SK-N-SH (cell line): ENCODE measurements around the gene PCDHB11. TPM values are rescaled to one million over a fixed set of nuclear protein-coding genes. Genes with fewer than 3 reads are reported as not detected.
"Not testable (repeated sequence)": the region's sequence is repeated elsewhere in the genome, so short reads cannot be mapped to it uniquely, and the experiment has no call there.

Experiments
- CTCF ChIA-PET: fragments of 300-600, 350-600 bp; formaldehyde crosslinking; extraction: SDS; loops from one replicate; lab custom pipeline; 2021; lab: Yijun Ruan, JAX
- POLR2A ChIA-PET: fragments of 350-600 bp; sonication (Branson Sonifier 250); formaldehyde crosslinking; extraction: SDS; loops from one replicate; lab custom pipeline; 2020; ENCODE audit warnings: antibody characterized with exemption, inconsistent platforms; lab: Yijun Ruan, JAX
- DNase-seq: peaks from one replicate; pipeline ENCODE4 v3.0.0; 2012
- H2AFZ ChIP-seq: fragments of 200-600 bp; sonication (generic); 2 replicates; pipeline ENCODE4 v1.8.1; 2016; ENCODE audit warnings: antibody characterized with exemption, mild to moderate bottlenecking, low read depth
- H3F3A ChIP-seq: fragments of 200-600 bp; sonication (generic); replicated peaks from 2 replicates; pipeline ENCODE3; 2016; ENCODE audit warnings: antibody characterized with exemption, mild to moderate bottlenecking; ENCODE audit not compliant: insufficient read depth
- H3K27ac ChIP-seq, 2 experiments: fragments of 200-500 bp in 1 of 2; fragments of 200-600 bp in 1 of 2; sonication (Bioruptor generic) in 1 of 2; sonication (generic), shearing (Covaris generic) in 1 of 2; 2 replicates each; pipeline versions ENCODE4 v1.5.1 to v1.6.1; 2014 to 2016; ENCODE audit warnings: low read depth in 2 of 2, inconsistent platforms in 1 of 2, low read length in 1 of 2, mild to moderate bottlenecking in 1 of 2, mixed read lengths in 1 of 2
- H3K27me3 ChIP-seq: fragments of 200-600 bp; sonication (generic), shearing (Covaris generic); 2 replicates; pipeline ENCODE4 v1.6.1; 2016; ENCODE audit warnings: mixed run types; ENCODE audit not compliant: insufficient read depth
- H3K36me3 ChIP-seq, 2 experiments: fragments of 200-500 bp in 1 of 2; fragments of 200-600 bp in 1 of 2; sonication (Bioruptor generic) in 1 of 2; sonication (generic) in 1 of 2; replicated peaks in 1 of 2; 2 replicates each; pipeline versions ENCODE3 to v1.5.1; 2014 to 2016; ENCODE audit warnings: low read length in 1 of 2, mild to moderate bottlenecking in 1 of 2; ENCODE audit not compliant: insufficient read depth in 2 of 2, control insufficient read depth in 1 of 2
- H3K4me1 ChIP-seq, 2 experiments: fragments of 200-500 bp in 1 of 2; fragments of 200-600 bp in 1 of 2; sonication (Bioruptor generic) in 1 of 2; sonication (generic), shearing (Covaris generic) in 1 of 2; 2 replicates each; pipeline versions ENCODE4 v1.5.1 to v1.6.1; 2014 to 2016; ENCODE audit warnings: low read depth in 1 of 2, low read length in 1 of 2, mixed run types in 1 of 2; ENCODE audit not compliant: insufficient read depth in 2 of 2, control insufficient read depth in 1 of 2
- H3K4me2 ChIP-seq: fragments of 200-600 bp; sonication (generic), shearing (Covaris generic); 2 replicates; pipeline ENCODE4 v1.6.1; 2017; ENCODE audit warnings: mixed run types
- H3K4me3 ChIP-seq, 2 experiments: fragments of 200-500 bp in 1 of 2; fragments of 200-600 bp in 1 of 2; sonication (Bioruptor generic) in 1 of 2; sonication (generic), shearing (Covaris generic) in 1 of 2; 2 replicates each; pipeline versions ENCODE4 v1.5.1 to v1.8.1; 2014 to 2016; ENCODE audit warnings: low read depth in 2 of 2, inconsistent platforms in 1 of 2, low read length in 1 of 2, mild to moderate bottlenecking in 1 of 2, mixed read lengths in 1 of 2, moderate library complexity in 1 of 2
- H3K79me2 ChIP-seq: fragments of 200-600 bp; sonication (generic); 2 replicates; pipeline ENCODE4 v1.8.1; 2017; ENCODE audit warnings: mild to moderate bottlenecking; ENCODE audit not compliant: insufficient read depth
- H3K9ac ChIP-seq: fragments of 200-600 bp; sonication (generic); 2 replicates; pipeline ENCODE4 v1.6.1; 2017; ENCODE audit warnings: mixed run types
- H3K9me2 ChIP-seq: fragments of 200-600 bp; sonication (generic); 2 replicates; pipeline ENCODE4 v1.6.1; 2017; ENCODE audit warnings: mixed run types
- H3K9me3 ChIP-seq: fragments of 200-600 bp; sonication (generic); 2 replicates; pipeline ENCODE4 v1.6.1; 2017; ENCODE audit warnings: mixed run types, mild to moderate bottlenecking, moderate library complexity
- H4K20me1 ChIP-seq: fragments of 200-600 bp; sonication (generic); 2 replicates; pipeline ENCODE4 v1.6.1; 2017; ENCODE audit warnings: mild to moderate bottlenecking, mixed run types; ENCODE audit not compliant: insufficient read depth
- POLR2AphosphoS5 ChIP-seq: IDR thresholded peaks from 2 replicates; pipeline ENCODE4 v1.6.1; 2012; ENCODE audit warnings: low read depth, low read length
- YY1 ChIP-seq: IDR thresholded peaks from 2 replicates; pipeline ENCODE4 v1.4.0; 2012; ENCODE audit warnings: low read depth, mild to moderate bottlenecking
- WGBS: methylation state at CpG from one replicate; pipeline ENCODE4 v1.1.6; 2017; ENCODE audit warnings: low lambda C conversion rate; 5-methylcytosine and 5-hydroxymethylcytosine counted together
- polyA plus RNA-seq, 3 experiments: library from polyadenylated mRNA; depleted of rRNA; stranded (reverse); fragments of >200 nt; gene quantifications; 2 replicates each; pipeline ENCODE4 v1.2.3, GENCODE V29; 2012
- TF ChIP-seq, protein P1 (sequence below): fragments of 200-600 bp; sonication (generic); IDR thresholded peaks from 2 replicates; pipeline ENCODE4 v1.6.1; 2017; ENCODE audit warnings: antibody characterized with exemption, mild to moderate bottlenecking, moderate library complexity

PCDHB11 gene
- polyA plus RNA-seq, 1 of the 3 experiments (the other 2 are of a cell fraction): 0.61 TPM

DNA sequence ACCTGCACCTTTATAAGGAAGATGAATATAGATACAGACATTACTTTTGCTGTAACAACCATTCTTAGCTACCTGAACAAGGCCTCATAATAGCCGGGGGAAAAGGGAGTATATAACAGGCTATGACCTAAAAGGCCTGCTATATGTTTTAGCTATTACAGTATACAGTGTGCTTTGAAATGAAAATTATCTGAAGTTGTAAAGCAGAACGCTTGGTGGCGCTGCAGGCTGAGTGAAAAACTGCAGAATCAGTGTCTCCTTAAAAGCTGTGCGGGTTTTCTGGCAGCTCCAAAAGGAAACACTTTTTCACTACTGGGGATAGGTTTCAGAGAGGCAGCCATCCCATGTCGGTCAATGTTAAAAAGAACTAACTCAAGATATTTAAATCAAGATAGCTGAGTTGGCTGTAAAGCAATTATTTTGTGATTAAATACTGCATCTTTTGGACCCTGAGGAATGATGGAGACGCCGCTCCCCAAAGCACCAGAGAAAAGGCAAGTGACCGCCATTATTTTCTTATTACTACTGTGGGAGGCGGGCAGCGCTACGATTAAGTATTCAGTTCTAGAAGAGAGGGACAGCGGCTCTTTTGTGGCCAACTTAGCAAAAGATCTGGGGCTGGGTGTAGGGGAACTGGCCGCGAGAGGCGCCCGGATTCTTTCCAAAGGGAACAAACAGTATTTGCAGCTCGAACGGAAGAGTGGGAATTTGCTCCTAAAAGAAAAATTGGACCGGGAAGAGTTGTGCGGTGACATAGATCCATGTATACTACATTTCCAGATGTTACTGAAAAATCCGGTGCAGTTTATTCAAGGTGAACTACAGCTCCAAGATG lies 43.7 kb upstream of the PCDHB11 start:
- H3K9ac ChIP-seq: no peak overlapping the region
- no peaks in the 10 kb centered on the region for H4K20me1 ChIP-seq
- no peak overlapping the region for H3K4me3 ChIP-seq
- TF ChIP-seq, protein P1, sequence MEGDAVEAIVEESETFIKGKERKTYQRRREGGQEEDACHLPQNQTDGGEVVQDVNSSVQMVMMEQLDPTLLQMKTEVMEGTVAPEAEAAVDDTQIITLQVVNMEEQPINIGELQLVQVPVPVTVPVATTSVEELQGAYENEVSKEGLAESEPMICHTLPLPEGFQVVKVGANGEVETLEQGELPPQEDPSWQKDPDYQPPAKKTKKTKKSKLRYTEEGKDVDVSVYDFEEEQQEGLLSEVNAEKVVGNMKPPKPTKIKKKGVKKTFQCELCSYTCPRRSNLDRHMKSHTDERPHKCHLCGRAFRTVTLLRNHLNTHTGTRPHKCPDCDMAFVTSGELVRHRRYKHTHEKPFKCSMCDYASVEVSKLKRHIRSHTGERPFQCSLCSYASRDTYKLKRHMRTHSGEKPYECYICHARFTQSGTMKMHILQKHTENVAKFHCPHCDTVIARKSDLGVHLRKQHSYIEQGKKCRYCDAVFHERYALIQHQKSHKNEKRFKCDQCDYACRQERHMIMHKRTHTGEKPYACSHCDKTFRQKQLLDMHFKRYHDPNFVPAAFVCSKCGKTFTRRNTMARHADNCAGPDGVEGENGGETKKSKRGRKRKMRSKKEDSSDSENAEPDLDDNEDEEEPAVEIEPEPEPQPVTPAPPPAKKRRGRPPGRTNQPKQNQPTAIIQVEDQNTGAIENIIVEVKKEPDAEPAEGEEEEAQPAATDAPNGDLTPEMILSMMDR: peak; percentile 33
- TF ChIP-seq POLR2AphosphoS5 (no peak), YY1 (no peak)
- ChIA-PET CTCF (interaction anchor here (0.9 to 2.2 kb wide), 9 partner anchors 10 to 408 kb away, joined by 3 to 7 read pairs (median 5); partner anchors contain the start of genes PCDHA8, PCDHB10, PCDHB16 and PCDHB4), POLR2A (no interaction called here)
- no peaks in the 10 kb centered on the region for H3K4me1 ChIP-seq
- no peak overlapping the region for H3K27ac ChIP-seq
- H3K36me3 ChIP-seq: no peaks in the 10 kb centered on the region
- no peaks in the 10 kb centered on the region for H3K79me2 ChIP-seq
- no peak overlapping the region for H2AFZ ChIP-seq
- no peaks in the 10 kb centered on the region for H3K9me2 ChIP-seq
- H3K9me3 ChIP-seq: peaks cover 4% of the 10 kb centered on the region; the same call in 1 of the 2 replicates
- no peak overlapping the region for H3K4me2 ChIP-seq
- no peak for DNase-seq
- no peaks in the 10 kb centered on the region for H3K27me3 ChIP-seq
- 49% methylated on average over 21 of the region's 21 CpGs for WGBS
- H3F3A ChIP-seq: no peaks in the 10 kb centered on the region

DNA sequence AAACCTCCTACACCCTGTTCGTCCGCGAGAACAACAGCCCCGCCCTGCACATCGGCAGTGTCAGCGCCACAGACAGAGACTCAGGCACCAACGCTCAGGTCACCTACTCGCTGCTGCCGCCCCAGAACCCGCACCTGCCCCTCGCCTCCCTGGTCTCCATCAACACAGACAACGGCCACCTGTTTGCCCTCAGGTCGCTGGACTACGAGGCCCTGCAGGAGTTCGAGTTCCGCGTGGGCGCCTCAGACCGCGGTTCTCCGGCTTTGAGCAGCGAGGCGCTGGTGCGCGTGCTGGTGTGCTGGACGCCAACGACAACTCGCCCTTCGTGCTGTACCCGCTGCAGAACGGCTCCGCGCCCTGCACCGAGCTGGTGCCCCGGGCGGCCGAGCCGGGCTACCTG lies 42.1 kb upstream of the PCDHB11 start:
- not testable (repeated sequence) for DNase-seq, H3F3A ChIP-seq

DNA sequence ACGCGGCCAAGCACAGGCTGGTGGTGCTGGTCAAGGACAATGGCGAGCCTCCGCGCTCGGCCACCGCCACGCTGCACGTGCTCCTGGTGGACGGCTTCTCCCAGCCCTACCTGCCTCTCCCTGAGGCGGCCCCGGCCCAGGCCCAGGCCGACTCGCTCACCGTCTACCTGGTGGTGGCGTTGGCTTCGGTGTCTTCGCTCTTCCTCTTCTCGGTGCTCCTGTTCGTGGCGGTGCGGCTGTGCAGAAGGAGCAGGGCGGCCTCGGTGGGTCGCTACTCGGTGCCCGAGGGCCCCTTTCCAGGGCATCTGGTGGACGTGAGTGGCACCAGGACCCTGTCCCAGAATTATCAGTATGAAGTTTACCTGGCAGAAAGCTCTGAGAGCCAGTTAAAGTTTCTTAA lies 41.5 kb upstream of the PCDHB11 start:
- CTCF ChIA-PET: interaction anchor here (0.8 to 0.9 kb wide), 2 partner anchors 12 to 36 kb away, joined by 3 read pairs; partner anchors contain the start of gene PCDHB4
- H3K79me2 ChIP-seq, H3F3A ChIP-seq, DNase-seq, H3K36me3 ChIP-seq, H3K9ac ChIP-seq, H3K4me3 ChIP-seq, H4K20me1 ChIP-seq, H3K4me2 ChIP-seq, H2AFZ ChIP-seq, H3K9me3 ChIP-seq, H3K4me1 ChIP-seq, H3K27me3 ChIP-seq, H3K9me2 ChIP-seq, POLR2A ChIA-PET, H3K27ac ChIP-seq: not testable (repeated sequence)
- 75% methylated on average over 16 of the region's 28 CpGs for WGBS

More for the DNA sequence above, 42.1 kb upstream of the PCDHB11 start:
- H4K20me1 ChIP-seq, H3K79me2 ChIP-seq, H3K9me3 ChIP-seq, POLR2A ChIA-PET, H3K27ac ChIP-seq, H3K4me1 ChIP-seq, H3K9ac ChIP-seq, H3K9me2 ChIP-seq, H3K27me3 ChIP-seq, H3K4me3 ChIP-seq, H2AFZ ChIP-seq, CTCF ChIA-PET, H3K4me2 ChIP-seq, H3K36me3 ChIP-seq: not testable (repeated sequence)
- WGBS: 87% methylated on average over 28 of the region's 38 CpGs
